Breast epithelium (tissue), 3 donors: ENCODE results near the gene KHK.
"Not testable (repeated sequence)": the region's sequence is repeated elsewhere in the genome, so short reads cannot be mapped to it uniquely, and the experiment has no call there.

Experiments
- POLR2A ChIP-seq: fragments of 450-650 bp; IDR thresholded peaks from one replicate; pipeline ENCODE4 v1.6.1; 2016; ENCODE audit warnings: antibody characterized with exemption, mild to moderate bottlenecking, moderate library complexity
- POLR2AphosphoS5 ChIP-seq, 3 donors: sonication (generic); formaldehyde crosslinking; IDR thresholded peaks; one replicate each; pipeline ENCODE4 v1.6.1; 2017; ENCODE audit warnings: antibody characterized with exemption in 3 of 3
- TF ChIP-seq, protein P1 (sequence below), 3 donors: fragments of 450-650 bp; IDR thresholded peaks; one replicate each; pipeline ENCODE4 v1.5.1; 2016 to 2017; ENCODE audit warnings: antibody characterized with exemption in 3 of 3, mild to moderate bottlenecking in 3 of 3, moderate library complexity in 3 of 3

DNA sequence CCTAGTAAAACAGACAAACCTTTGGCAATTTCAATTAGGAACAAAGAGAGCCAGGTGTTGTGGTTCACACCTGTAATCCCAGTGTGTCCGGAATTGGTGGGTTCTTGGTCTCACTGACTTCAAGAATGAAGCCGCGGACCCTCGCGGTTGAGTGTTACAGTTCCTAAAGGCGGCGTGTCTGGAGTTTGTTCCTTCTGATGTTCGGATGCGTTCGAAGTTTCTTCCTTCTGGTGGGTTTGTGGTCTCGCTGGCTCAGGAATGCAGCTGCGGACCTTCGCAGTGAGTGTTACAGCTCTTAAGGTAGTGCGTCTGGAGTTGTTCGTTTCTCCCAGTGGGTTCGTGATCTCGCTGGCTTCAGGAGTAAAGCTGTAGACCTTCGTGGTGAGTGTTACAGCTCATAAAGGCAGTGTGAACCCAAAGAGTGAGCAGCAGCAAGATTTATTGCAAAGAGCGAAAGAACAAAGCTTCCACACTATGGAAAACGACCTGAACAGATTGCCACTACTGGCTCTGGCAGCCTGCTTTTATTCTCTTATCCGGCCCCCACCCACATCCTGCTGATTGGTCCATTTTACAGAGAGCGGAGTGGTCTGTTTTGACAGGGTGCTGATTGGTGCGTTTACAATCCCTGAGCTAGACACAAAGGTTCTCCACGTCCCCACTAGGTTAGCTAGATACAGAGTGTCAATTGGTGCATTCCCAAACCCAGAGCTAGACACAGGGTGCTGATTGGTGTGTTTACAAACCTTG lies 24.2 kb downstream of the KHK start:
- TF ChIP-seq, protein P1, sequence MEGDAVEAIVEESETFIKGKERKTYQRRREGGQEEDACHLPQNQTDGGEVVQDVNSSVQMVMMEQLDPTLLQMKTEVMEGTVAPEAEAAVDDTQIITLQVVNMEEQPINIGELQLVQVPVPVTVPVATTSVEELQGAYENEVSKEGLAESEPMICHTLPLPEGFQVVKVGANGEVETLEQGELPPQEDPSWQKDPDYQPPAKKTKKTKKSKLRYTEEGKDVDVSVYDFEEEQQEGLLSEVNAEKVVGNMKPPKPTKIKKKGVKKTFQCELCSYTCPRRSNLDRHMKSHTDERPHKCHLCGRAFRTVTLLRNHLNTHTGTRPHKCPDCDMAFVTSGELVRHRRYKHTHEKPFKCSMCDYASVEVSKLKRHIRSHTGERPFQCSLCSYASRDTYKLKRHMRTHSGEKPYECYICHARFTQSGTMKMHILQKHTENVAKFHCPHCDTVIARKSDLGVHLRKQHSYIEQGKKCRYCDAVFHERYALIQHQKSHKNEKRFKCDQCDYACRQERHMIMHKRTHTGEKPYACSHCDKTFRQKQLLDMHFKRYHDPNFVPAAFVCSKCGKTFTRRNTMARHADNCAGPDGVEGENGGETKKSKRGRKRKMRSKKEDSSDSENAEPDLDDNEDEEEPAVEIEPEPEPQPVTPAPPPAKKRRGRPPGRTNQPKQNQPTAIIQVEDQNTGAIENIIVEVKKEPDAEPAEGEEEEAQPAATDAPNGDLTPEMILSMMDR (IDR thresholded peaks at IDR 0.05), result not testable (repeated sequence)
- not testable (repeated sequence) for TF ChIP-seq POLR2A; POLR2AphosphoS5 (IDR thresholded peaks at IDR 0.05)
